GM12878 (cell line): Measurements from ENCODE around the gene SLC52A3.

Source experiments
- ATF3 ChIP-seq: IDR thresholded peaks from 2 replicates; pipeline ENCODE4 v1.6.1; 2011; ENCODE audit warnings: low read depth, mild to moderate bottlenecking, low read length, moderate library complexity, borderline replicate concordance; ENCODE audit errors: extremely low read depth
- CTCF ChIP-seq, 3 experiments: IDR thresholded peaks in 2 of 3; conservative IDR thresholded peaks in 1 of 3; 2 replicates each; pipeline ENCODE4 v1.5.1; 2011; ENCODE audit warnings: low read depth in 3 of 3, low read length in 3 of 3, mild to moderate bottlenecking in 3 of 3, control low read depth in 2 of 3, moderate library complexity in 2 of 3, inconsistent platforms in 1 of 3, mixed read lengths in 1 of 3; ENCODE audit not compliant: control insufficient read depth in 2 of 3, insufficient read depth in 1 of 3; ENCODE audit errors: extremely low read depth in 1 of 3
- EZH2 ChIP-seq: IDR thresholded peaks from 2 replicates; pipeline ENCODE4 v1.6.1; 2012; ENCODE audit warnings: low read depth, mild to moderate bottlenecking, control low read depth, inconsistent platforms, low read length, borderline replicate concordance; ENCODE audit not compliant: control insufficient read depth
- GABPA ChIP-seq: IDR thresholded peaks from 2 replicates; pipeline ENCODE4 v1.6.1; 2014; ENCODE audit warnings: antibody characterized with exemption, low read depth, mild to moderate bottlenecking, inconsistent platforms
- HDAC2 ChIP-seq: fragments of 200-600 bp; sonication (generic); IDR thresholded peaks from 2 replicates; pipeline ENCODE4 v1.6.1; 2017
- JUNB ChIP-seq: IDR thresholded peaks from 2 replicates; pipeline ENCODE4 v1.6.1; 2016; ENCODE audit warnings: antibody characterized with exemption, mild to moderate bottlenecking
- MTA3 ChIP-seq: IDR thresholded peaks from 2 replicates; pipeline ENCODE4 v1.6.1; 2012; ENCODE audit warnings: low read length, inconsistent platforms, borderline replicate concordance
- NFIC ChIP-seq: IDR thresholded peaks from 2 replicates; pipeline ENCODE4 v1.6.1; 2012; ENCODE audit warnings: low read depth, mild to moderate bottlenecking, inconsistent platforms, low read length, moderate library complexity
- SRF ChIP-seq, 2 experiments: IDR thresholded peaks; 2 replicates each; pipeline ENCODE4 v1.6.1; 2011; ENCODE audit warnings: low read depth in 2 of 2, low read length in 2 of 2, mild to moderate bottlenecking in 1 of 2, moderate library complexity in 1 of 2
- SUZ12 ChIP-seq: fragments of 200-600 bp; sonication (generic); IDR thresholded peaks from one replicate; pipeline ENCODE4 v1.6.1; 2018; ENCODE audit warnings: antibody characterized with exemption, mild to moderate bottlenecking; ENCODE audit not compliant: unreplicated experiment
- ZBTB40 ChIP-seq: fragments of 450-650 bp; IDR thresholded peaks from 2 replicates; pipeline ENCODE4 v1.6.1; 2016; ENCODE audit warnings: mild to moderate bottlenecking, moderate library complexity, borderline replicate concordance

- TF ChIP-seq CTCF (IDR thresholded peaks at IDR 0.05 in 2 of 3, conservative IDR thresholded peaks at IDR 0.05 in 1 of 3; ENCODE audit: control insufficient read depth in 2 of 3, extremely low read depth in 1 of 3, insufficient read depth in 1 of 3, low read depth in 3 of 3, low read length in 3 of 3) (no peak), ATF3 (no peak), EZH2 (no peak), SUZ12 (no peak), JUNB (no peak), ZBTB40 (no peak), GABPA (no peak), SRF (IDR thresholded peaks at IDR 0.05; ENCODE audit: low read depth in 2 of 2, low read length in 2 of 2) (no peak), MTA3 (no peak), HDAC2 (no peak), NFIC (no peak)
Measured at GRCh38 chr20:711576-711975, 56.7 kb downstream of the SLC52A3 start.
